Measurements from ENCODE around the gene UBE2O.
A peak's percentile ranks its signal among the peaks of the same experiment; 100 is the strongest.

Gene UBE2O

DNA sequence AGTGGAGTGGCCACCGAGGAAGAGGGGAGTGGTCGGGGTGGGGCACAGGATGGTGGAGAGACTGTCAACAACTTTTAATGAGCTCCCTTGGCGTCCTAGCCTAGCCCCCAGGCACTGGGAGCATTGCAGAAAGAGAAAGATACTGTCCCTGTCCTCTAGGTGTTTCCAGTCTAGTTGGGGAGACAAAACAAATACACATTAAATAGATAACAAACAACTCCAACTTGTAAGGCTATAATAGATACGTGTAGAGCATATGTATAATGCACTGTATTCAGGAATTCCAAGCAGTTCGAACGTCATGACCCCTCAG, 435 bp upstream of the UBE2O start:
- H3K36me3 ChIP-seq (replicated peaks; ENCODE audit: insufficient read depth, low read length): no peaks in the 10 kb centered on the region
- no peak overlapping the region for H3K9ac ChIP-seq (ENCODE audit: low read length)
- 0 out of 2 replicates have a peak, but pooled peaks cover 8% of the 10 kb centered on the region for H4K20me1 ChIP-seq (ENCODE audit: insufficient read depth, low read length)
- no peak overlapping the region for H3K27ac ChIP-seq (ENCODE audit: low read length)
- no peak for TF ChIP-seq EZH2phosphoT487 (IDR thresholded peaks at IDR 0.05; ENCODE audit: low read length)
- TF ChIP-seq EZH2 (optimal IDR thresholded peaks at IDR 0.05; ENCODE audit: low read depth, low read length): no peak
- TF ChIP-seq, protein P1, sequence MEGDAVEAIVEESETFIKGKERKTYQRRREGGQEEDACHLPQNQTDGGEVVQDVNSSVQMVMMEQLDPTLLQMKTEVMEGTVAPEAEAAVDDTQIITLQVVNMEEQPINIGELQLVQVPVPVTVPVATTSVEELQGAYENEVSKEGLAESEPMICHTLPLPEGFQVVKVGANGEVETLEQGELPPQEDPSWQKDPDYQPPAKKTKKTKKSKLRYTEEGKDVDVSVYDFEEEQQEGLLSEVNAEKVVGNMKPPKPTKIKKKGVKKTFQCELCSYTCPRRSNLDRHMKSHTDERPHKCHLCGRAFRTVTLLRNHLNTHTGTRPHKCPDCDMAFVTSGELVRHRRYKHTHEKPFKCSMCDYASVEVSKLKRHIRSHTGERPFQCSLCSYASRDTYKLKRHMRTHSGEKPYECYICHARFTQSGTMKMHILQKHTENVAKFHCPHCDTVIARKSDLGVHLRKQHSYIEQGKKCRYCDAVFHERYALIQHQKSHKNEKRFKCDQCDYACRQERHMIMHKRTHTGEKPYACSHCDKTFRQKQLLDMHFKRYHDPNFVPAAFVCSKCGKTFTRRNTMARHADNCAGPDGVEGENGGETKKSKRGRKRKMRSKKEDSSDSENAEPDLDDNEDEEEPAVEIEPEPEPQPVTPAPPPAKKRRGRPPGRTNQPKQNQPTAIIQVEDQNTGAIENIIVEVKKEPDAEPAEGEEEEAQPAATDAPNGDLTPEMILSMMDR (IDR thresholded peaks at IDR 0.05; ENCODE audit: low read length): no peak
- no peaks in the 10 kb centered on the region for H3K27me3 ChIP-seq (replicated peaks; ENCODE audit: insufficient read depth, low read length)
- H3K79me2 ChIP-seq (ENCODE audit: low read length): peaks cover 44% of the 10 kb centered on the region
- peak overlapping the region; percentile 39; the same call in 1 of the 2 replicates for H2AFZ ChIP-seq (ENCODE audit: low read length)
- peaks cover 9% of the 10 kb centered on the region for H3K4me1 ChIP-seq (ENCODE audit: low read length)
- no peaks in the 10 kb centered on the region for H3K9me2 ChIP-seq (replicated peaks; ENCODE audit: insufficient read depth, low read length)
- H3F3A ChIP-seq (ENCODE audit: insufficient read depth, low read length): no peaks in the 10 kb centered on the region
- H3K4me3 ChIP-seq (ENCODE audit: low read length): peak overlapping the region; percentile 89
- H3K4me2 ChIP-seq (ENCODE audit: low read depth, low read length): peak overlapping the region; percentile 16; the same call in 1 of the 2 replicates
- no peak for DNase-seq
- no peaks in the 10 kb centered on the region for H3K9me3 ChIP-seq (replicated peaks; ENCODE audit: insufficient read depth, low read length)

DNA sequence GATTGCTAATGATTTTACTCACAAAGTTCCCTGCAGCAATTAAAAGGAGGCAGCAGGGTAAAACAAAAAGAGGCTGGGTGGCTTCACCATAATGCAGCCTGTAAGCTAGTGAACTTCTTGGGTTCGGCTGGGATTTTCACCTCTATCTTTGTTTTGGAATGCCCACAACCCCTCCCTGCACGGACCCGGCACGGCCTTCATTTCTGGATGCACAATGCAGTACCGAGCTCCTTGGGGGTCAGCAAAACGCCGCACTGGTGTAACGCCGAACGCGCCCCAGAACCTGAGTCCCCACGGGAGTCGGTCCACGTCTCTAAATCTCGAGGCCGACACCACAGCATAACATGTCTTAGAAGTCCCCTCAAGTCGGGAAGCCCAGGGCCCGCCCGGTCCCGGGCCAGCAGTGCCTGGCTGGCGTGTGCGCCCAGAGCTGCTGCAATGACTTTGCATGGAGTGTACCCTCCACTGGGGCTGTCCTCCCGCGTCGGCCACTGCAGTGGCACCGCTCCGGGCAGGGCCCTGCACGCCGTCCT, 759 bp downstream of the UBE2O start:
- Histone ChIP-seq H3K9me2 (replicated peaks; ENCODE audit: insufficient read depth, low read length) (no peaks in the 10 kb centered on the region), H3F3A (ENCODE audit: insufficient read depth, low read length) (no peaks in the 10 kb centered on the region), H3K4me1 (ENCODE audit: low read length) (peaks cover 9% of the 10 kb centered on the region), H3K27ac (ENCODE audit: low read length) (no peak overlapping the region), H3K36me3 (replicated peaks; ENCODE audit: insufficient read depth, low read length) (no peaks in the 10 kb centered on the region), H4K20me1 (ENCODE audit: insufficient read depth, low read length) (peaks cover 16% of the 10 kb centered on the region), H3K9me3 (replicated peaks; ENCODE audit: insufficient read depth, low read length) (no peaks in the 10 kb centered on the region), H3K79me2 (ENCODE audit: low read length) (peaks cover 56% of the 10 kb centered on the region), H3K27me3 (replicated peaks; ENCODE audit: insufficient read depth, low read length) (no peaks in the 10 kb centered on the region), H3K4me2 (ENCODE audit: low read depth, low read length) (peak overlapping the region; percentile 85), H3K4me3 (ENCODE audit: low read length) (peak overlapping the region; percentile 89), H2AFZ (ENCODE audit: low read length) (0 out of 2 replicates have a peak overlapping the region, but pooled peaks have one; percentile 17), H3K9ac (ENCODE audit: low read length) (peak overlapping the region; percentile 82)
- TF ChIP-seq EZH2phosphoT487 (IDR thresholded peaks at IDR 0.05; ENCODE audit: low read length): no peak
- TF ChIP-seq EZH2 (optimal IDR thresholded peaks at IDR 0.05; ENCODE audit: low read depth, low read length): no peak
- TF ChIP-seq, protein P1 (IDR thresholded peaks at IDR 0.05; ENCODE audit: low read length): no peak
- no peak for DNase-seq

DNA sequence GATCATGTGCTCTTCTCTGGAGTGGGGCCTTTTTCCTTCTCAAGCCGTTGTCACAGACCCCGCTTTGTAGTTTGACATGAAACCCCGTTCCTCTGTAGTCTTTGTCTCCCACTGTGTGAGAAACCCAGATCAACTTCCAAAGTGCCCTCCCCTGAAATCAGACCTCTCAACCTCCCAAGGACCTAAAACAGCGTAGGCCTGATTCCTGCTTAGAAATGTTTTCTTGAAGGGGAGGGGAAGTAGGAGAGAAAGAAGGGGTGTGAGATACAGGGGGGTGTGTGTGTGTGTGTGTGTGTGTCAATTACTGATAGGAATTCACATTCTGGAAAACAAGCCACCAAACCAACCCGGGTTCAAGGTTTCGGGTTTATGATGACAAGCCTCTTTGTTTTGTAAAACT, 1.4 kb downstream of the UBE2O start:
- TF ChIP-seq, protein P1 (IDR thresholded peaks at IDR 0.05; ENCODE audit: low read length): no peak
- TF ChIP-seq EZH2phosphoT487 (IDR thresholded peaks at IDR 0.05; ENCODE audit: low read length) (no peak), EZH2 (optimal IDR thresholded peaks at IDR 0.05; ENCODE audit: low read depth, low read length) (no peak)
- H3K9me3 ChIP-seq (replicated peaks; ENCODE audit: insufficient read depth, low read length): no peaks in the 10 kb centered on the region
- DNase-seq: no peak
- no peaks in the 10 kb centered on the region for H3K36me3 ChIP-seq (replicated peaks; ENCODE audit: insufficient read depth, low read length)
- peaks cover 9% of the 10 kb centered on the region for H3K4me1 ChIP-seq (ENCODE audit: low read length)
- H3K27me3 ChIP-seq (replicated peaks; ENCODE audit: insufficient read depth, low read length): no peaks in the 10 kb centered on the region
- no peaks in the 10 kb centered on the region for H3K9me2 ChIP-seq (replicated peaks; ENCODE audit: insufficient read depth, low read length)
- peak overlapping the region; percentile 82; the same call in 1 of the 2 replicates for H3K9ac ChIP-seq (ENCODE audit: low read length)
- no peak overlapping the region for H2AFZ ChIP-seq (ENCODE audit: low read length)
- H3F3A ChIP-seq (ENCODE audit: insufficient read depth, low read length): no peaks in the 10 kb centered on the region
- H3K27ac ChIP-seq (ENCODE audit: low read length): no peak overlapping the region
- peaks cover 20% of the 10 kb centered on the region for H4K20me1 ChIP-seq (ENCODE audit: insufficient read depth, low read length)
- peaks cover 63% of the 10 kb centered on the region for H3K79me2 ChIP-seq (ENCODE audit: low read length)
- peak overlapping the region; percentile 85; the same call in 1 of the 2 replicates for H3K4me2 ChIP-seq (ENCODE audit: low read depth, low read length)
- peak overlapping the region; percentile 89 for H3K4me3 ChIP-seq (ENCODE audit: low read length)

All from MM.1S (cell line).